Right lobe of liver (tissue), 6 donors: ENCODE data around the gene NASP. TPM values are rescaled to one million over a fixed set of nuclear protein-coding genes. Genes with fewer than 3 reads are reported as not detected.

Source experiments
- ATAC-seq, 4 donors: fragments of 200-7000 bp; cut with Tn5 transposase; one replicate each; pipeline ENCODE4 v1.9.1; 2020; ENCODE audit warnings: mild to moderate bottlenecking in 4 of 4, moderate library complexity in 4 of 4
- DNase-seq, 3 donors: peaks; one replicate each; pipeline ENCODE4 v3.0.0-alpha.2; 2020
- H3K27ac ChIP-seq, 3 donors: fragments of 200-600 bp; one replicate each; pipeline ENCODE4 v1.8.0; 2022
- H3K27me3 ChIP-seq, 2 donors: fragments of 200-600 bp; one replicate each; pipeline ENCODE4 v1.8.0; 2022
- H3K36me3 ChIP-seq, 4 donors: fragments of 200-600 bp; sonication (generic) in 1 of 4; one replicate each; pipeline versions ENCODE4 v1.5.1 to v1.8.0; 2017 to 2022; ENCODE audit warnings: control low read depth in 1 of 4
- H3K4me1 ChIP-seq, 4 donors: fragments of 200-600 bp; sonication (generic) in 1 of 4; one replicate each; pipeline versions ENCODE4 v1.5.1 to v1.8.0; 2017 to 2022; ENCODE audit warnings: control low read depth in 1 of 4
- H3K4me3 ChIP-seq, 3 donors: fragments of 200-600 bp; one replicate each; pipeline ENCODE4 v1.8.0; 2022
- H3K9me3 ChIP-seq, 4 donors: fragments of 200-600 bp; sonication (generic) in 1 of 4; one replicate each; pipeline versions ENCODE4 v1.5.1 to v1.8.0; 2017 to 2022; ENCODE audit warnings: control low read depth in 1 of 4
- POLR2A ChIP-seq: fragments of 450-650 bp; IDR thresholded peaks from one replicate; pipeline ENCODE4 v1.6.1; 2017; ENCODE audit warnings: antibody characterized with exemption, mild to moderate bottlenecking
- WGBS: methylation state at CpG from one replicate; pipeline ENCODE4 v1.1.6; 2018; ENCODE audit warnings: low coverage, low lambda C conversion rate; ENCODE audit not compliant: insufficient coverage; ENCODE audit errors: missing lambda C conversion rate; 5-methylcytosine and 5-hydroxymethylcytosine counted together
- intact Hi-C, 2 donors: fragments of 100-400 bp; cut with DNase I; formaldehyde crosslinking; loops; one replicate each; pipeline versions ENCODE4 v1.11.2 to v1.14.1; 2022
- total RNA-seq, 6 experiments: library from RNA; depleted of rRNA in 2 of 6; stranded (reverse); fragments of >200 nt in 2 of 6; fragmentation: NEBNext Ultra II Directional in 3 of 6; extraction: Animal tissue kit (Norgen Biotek cat#: 25700) in 3 of 6; gene quantifications; one replicate each; pipeline versions ENCODE4 v1.1.0 to v1.2.4, GENCODE V29; 2016 to 2023
- TF ChIP-seq, protein P1 (sequence below), 4 donors: fragments of 200-600 bp in 3 of 4; fragments of 450-650 bp in 1 of 4; IDR thresholded peaks; one replicate each; pipeline versions ENCODE4 v1.5.1 to v1.8.0; 2016 to 2022; ENCODE audit warnings: antibody characterized with exemption in 4 of 4, mild to moderate bottlenecking in 2 of 4
- donor health status: DM: no; HTN: yes; CAD: no.
- donor health status: DM: no; HTN: no; CAD: no.
- donor health status: DM: no; HTN: no; CAD: no.
- donor health status: DM: no; HTN: yes; CAD: no.
- donor health status: DM: no; HTN: yes; CAD: no.

The NASP gene
- total RNA-seq, 6 experiments from 2014 or later: 21.8 to 31.9 (median 26.1) TPM

DNA sequence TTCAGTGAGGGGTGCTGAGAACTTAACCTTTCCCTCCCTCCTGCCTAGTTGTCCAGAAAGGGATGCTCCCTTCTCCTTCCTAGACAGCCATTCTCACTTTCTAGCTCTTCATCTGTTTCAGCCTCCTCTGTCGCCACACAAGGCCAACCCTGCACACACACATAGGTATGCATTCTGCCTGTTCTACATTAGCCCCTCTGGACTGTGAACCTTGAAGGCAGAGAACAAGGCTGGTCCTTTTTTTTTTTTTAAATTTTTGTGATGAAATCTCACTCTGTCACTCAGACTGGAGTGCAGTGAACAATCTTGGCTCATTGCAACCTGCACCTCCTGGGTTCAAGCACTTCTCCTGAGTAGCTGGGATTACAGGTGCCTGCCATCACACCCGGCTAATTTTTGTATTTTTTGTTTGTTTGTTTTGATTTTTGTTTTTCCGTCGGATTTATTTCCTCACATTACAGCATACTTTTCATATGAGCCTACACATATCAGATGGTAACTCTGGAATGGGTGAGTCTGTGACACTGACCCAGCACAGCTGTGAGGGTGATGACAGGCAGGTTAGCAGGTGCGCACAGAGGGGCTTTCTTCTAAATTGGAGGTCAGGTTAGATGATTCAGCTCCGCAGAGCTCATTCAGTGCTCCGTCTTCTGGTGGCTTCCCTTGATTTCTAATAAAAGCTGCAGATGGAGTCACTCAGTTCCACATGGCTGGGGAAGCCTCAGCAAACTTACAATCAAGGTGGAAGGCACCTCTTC is 38.1 kb upstream of the NASP start:
- H3K4me3 ChIP-seq: no peak overlapping the region
- no peaks in the 10 kb centered on the region for H3K9me3 ChIP-seq
- intact Hi-C loops: no loop called here
- WGBS: 37% methylated on average over 6 of the region's 7 CpGs
- H3K36me3 ChIP-seq: no peaks in the 10 kb centered on the region
- TF ChIP-seq, protein P1, sequence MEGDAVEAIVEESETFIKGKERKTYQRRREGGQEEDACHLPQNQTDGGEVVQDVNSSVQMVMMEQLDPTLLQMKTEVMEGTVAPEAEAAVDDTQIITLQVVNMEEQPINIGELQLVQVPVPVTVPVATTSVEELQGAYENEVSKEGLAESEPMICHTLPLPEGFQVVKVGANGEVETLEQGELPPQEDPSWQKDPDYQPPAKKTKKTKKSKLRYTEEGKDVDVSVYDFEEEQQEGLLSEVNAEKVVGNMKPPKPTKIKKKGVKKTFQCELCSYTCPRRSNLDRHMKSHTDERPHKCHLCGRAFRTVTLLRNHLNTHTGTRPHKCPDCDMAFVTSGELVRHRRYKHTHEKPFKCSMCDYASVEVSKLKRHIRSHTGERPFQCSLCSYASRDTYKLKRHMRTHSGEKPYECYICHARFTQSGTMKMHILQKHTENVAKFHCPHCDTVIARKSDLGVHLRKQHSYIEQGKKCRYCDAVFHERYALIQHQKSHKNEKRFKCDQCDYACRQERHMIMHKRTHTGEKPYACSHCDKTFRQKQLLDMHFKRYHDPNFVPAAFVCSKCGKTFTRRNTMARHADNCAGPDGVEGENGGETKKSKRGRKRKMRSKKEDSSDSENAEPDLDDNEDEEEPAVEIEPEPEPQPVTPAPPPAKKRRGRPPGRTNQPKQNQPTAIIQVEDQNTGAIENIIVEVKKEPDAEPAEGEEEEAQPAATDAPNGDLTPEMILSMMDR (IDR thresholded peaks at IDR 0.05): no peak
- TF ChIP-seq POLR2A: no peak
- H3K27me3 ChIP-seq: no peaks in the 10 kb centered on the region
- peak overlapping the region; percentile 15 to 52 (median 37) for H3K27ac ChIP-seq
- peak in 3 of 4 donors; percentile 8 to 23 (median 19) for ATAC-seq
- no peak for DNase-seq
- peaks cover 0 to 52% (median 24%) of the 10 kb centered on the region in 4 donors for H3K4me1 ChIP-seq

DNA sequence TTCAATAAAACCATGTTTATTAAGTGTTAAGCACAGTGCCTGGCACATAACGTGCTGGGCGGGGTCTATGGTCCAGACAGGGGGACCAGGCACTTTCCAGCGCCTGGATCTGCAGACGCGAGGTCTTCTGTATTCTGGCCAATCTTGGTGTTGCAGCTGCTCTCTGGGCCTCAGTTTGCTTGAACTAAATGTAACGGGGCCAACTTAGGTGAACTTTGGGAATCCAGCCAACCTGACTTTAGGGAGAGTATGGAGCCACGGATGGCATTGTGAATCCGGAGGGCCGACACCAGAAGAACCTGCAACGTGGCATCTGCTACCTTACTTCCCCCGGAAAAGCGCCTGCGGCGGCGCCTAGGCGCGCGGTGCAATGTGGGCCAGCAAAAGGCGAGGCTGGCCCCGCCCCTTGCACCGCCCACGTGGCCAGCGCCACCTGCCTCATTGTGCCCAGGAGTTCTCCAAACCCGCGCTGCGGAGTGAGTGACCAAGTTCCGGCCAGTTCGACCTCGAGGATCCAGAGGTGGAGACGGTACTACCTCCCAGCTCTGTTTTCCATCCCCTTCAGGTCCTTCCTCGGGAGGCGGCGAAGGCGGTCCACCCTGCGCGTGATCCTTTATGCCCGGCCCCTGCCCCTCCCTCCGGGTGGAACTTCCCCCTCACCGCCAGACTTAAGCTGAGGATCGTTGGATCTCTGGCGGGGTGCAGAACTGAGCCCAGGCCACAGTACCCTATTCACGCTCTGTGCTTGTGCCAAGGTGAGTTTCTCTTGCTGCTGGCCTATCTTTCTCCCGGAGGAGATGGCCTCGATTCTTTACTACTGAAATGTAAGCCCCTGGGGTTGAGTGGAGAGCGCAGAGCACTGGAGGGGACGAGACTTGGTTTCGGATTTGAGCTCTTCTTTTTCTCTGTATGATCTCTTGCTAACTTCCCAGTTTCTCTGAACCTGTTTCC is 33.2 kb upstream of the NASP start, which contains the start of gene AKR1A1:
Gene AKR1A1, plus strand, starts transcription at position 426 of the 951 bp plus-strand sequence. CDS start 10,969 bp downstream, outside the sequence.
- Histone ChIP-seq H3K27me3 (no peaks in the 10 kb centered on the region), H3K27ac (peak within 1 kb of the TSS; percentile 70 to 87 (median 81)), H3K36me3 (no peaks in the 10 kb centered on the region), H3K9me3 (no peaks in the 10 kb centered on the region), H3K4me1 (peaks cover 0 to 43% (median 15%) of the 10 kb centered on the region in 4 donors), H3K4me3 (peak within 1 kb of the TSS; percentile 68 to 85 (median 79))
- DNase-seq (peak; percentile 92 to 94 (median 93)), ATAC-seq (peak; percentile 89 to 94 (median 90))
- 0% methylated on average over 29 of the region's 47 CpGs for WGBS
- intact Hi-C loops: no loop called here
- TF ChIP-seq, protein P1 (IDR thresholded peaks at IDR 0.05): no peak
- peak; percentile 82 for TF ChIP-seq POLR2A

DNA sequence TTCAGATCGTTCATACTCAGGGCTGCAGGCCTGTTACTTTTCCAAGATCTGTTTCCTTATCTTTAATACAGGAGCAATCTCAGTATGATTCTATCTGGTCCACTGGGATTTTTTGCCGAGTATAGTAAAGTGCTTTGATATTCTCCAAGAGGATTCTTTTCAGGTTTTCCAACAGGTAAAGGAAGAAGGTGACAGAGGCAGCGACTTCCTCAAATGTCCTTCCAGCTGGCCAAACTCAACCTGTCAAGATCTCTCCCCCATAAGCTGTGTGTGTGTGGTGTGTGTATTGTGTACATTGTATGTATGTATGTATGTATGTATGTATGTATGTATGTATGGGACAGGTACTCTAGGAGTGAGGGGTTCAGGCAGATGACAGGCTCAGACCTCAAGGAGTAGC is 32.2 kb upstream of the NASP start:
- ATAC-seq: no peak
- Histone ChIP-seq H3K27me3 (no peaks in the 10 kb centered on the region), H3K27ac (peak overlapping the region; percentile 13 to 87 (median 70)), H3K4me3 (peak overlapping the region; percentile 68 to 85 (median 79)), H3K36me3 (no peaks in the 10 kb centered on the region), H3K4me1 (peaks cover 0 to 38% (median 14%) of the 10 kb centered on the region in 4 donors), H3K9me3 (no peaks in the 10 kb centered on the region)
- intact Hi-C loops: no loop called here
- DNase-seq: no peak
- 6% methylated on average over 3 of the region's 3 CpGs for WGBS
- TF ChIP-seq POLR2A: no peak
- TF ChIP-seq, protein P1 (IDR thresholded peaks at IDR 0.05): no peak

DNA sequence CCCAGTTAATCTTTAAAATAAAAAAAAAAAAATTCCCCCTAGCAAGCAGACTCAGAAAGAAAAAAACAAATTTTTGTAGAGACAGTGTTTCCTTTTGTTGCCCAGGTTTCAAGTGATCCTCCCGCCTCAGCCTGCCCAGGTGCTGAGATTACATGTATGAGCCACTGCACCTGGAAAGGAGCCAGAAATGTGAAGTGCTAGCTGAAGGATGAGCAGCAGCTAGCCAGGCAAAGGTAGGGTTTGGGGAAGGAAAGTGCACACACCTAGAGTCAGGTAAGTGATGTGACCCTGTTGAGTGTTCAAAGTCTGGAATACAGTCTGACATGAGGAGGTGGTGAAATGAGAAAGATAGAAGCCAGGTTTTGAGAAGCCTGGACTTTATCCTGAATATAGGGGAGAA is 31.5 kb upstream of the NASP start:
- Histone ChIP-seq H3K4me1 (peaks cover 0 to 45% (median 14%) of the 10 kb centered on the region in 4 donors), H3K9me3 (no peaks in the 10 kb centered on the region), H3K36me3 (no peaks in the 10 kb centered on the region), H3K4me3 (peak overlapping the region; percentile 68 to 85 (median 79)), H3K27me3 (no peaks in the 10 kb centered on the region), H3K27ac (peak overlapping the region in 2 of 3 donors; percentile 13 to 72)
- TF ChIP-seq, protein P1 (IDR thresholded peaks at IDR 0.05): no peak
- no peak for TF ChIP-seq POLR2A
- intact Hi-C loops: no loop called here
- peak in 2 of 3 donors; percentile 38 to 58 for DNase-seq
- ATAC-seq: peak in 1 of 4 donors; percentile 9
- WGBS: 15% methylated on average over 1 of the region's 1 CpG
